Measurements from ENCODE around the gene FHIP2A. TPM values are rescaled to one million over a fixed set of nuclear protein-coding genes. Genes with fewer than 3 reads are reported as not detected.
A peak's percentile ranks its signal among the peaks of the same experiment; 100 is the strongest.

The FHIP2A gene
- total and polyA plus RNA-seq, 2 of the 4 experiments (the other 2 are of a cell fraction), result 10.7 to 16.5 TPM

DNA sequence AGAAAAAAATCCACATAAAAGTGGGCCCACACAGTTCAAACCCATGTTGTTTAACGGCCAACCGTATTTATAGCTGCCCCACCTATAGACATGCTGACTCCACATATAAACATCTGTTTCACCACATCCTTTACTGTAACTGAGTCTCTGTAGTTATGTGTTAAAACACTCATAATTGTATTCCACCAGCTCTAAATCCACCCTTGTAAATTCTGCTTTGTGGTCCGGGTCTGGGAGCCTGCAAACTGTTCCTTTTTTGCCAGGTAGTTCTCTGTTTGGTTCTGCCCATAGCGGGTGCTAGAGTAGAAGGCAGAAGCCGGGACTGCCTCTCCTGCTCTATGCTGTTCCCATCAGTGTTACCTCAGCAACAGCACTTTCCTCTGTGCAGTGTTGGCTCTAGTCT lies 20.2 kb upstream of the FHIP2A start:
- no peak overlapping the region for H2AK5ac ChIP-seq (ENCODE audit: low read depth, low read length)
- H2BK15ac ChIP-seq (ENCODE audit: low read depth, low read length), result no peak overlapping the region
- peaks cover 2% of the 10 kb centered on the region; the same call in 1 of the 2 replicates for H3K4me1 ChIP-seq (ENCODE audit: control insufficient read depth, insufficient read depth, low read length)
- dilution Hi-C loops (cut with HindIII; ENCODE audit: low sequenced_read_pairs, unreplicated experiment), result no loop called here
- H2AK9ac ChIP-seq (replicated peaks; ENCODE audit: low read depth, low read length, poor library complexity), result no peak overlapping the region
- no peak overlapping the region; the same call in 1 of the 2 replicates for H4K91ac ChIP-seq (ENCODE audit: insufficient read depth, low read depth, low read length)
- H2BK20ac ChIP-seq (ENCODE audit: low read depth, low read length), result no peak overlapping the region; the same call in 1 of the 2 replicates
- 0 out of 4 replicates have a peak, but pooled peaks cover 0 to under 1% of the 10 kb centered on the region in 2 experiments for H3K79me1 ChIP-seq (ENCODE audit: low read depth in 1 of 2, low read length in 2 of 2)
- H3K36me3 ChIP-seq (ENCODE audit: control insufficient read depth, insufficient read depth, low read length), result no peaks in the 10 kb centered on the region
- no peak overlapping the region for H2BK120ac ChIP-seq (ENCODE audit: low read depth, low read length)
- WGBS, 2 experiments (ENCODE audit: extremely low coverage in 2 of 2, insufficient read length in 1 of 2), result 80% methylated on average over 2 of the region's 5 CpGs; no CpG with 5 or more reads in 1 of the 2 experiments
- no peaks in the 10 kb centered on the region for H3K27me3 ChIP-seq (ENCODE audit: control insufficient read depth, insufficient read depth, low read length)
- H3K4me3 ChIP-seq (ENCODE audit: insufficient read depth, low read depth, low read length), result no peak overlapping the region
- POLR2A ChIA-PET (ENCODE audit: unreplicated experiment), result no interaction called here
- in situ Hi-C loops (cut with MboI; ENCODE audit: low sequenced_read_pairs), result no loop called here
- H3K27ac ChIP-seq (ENCODE audit: insufficient read depth, low read length), result no peak overlapping the region
- H4K8ac ChIP-seq (ENCODE audit: low read depth in 2 of 2, low read length in 2 of 2), result peak overlapping the region in 1 of 2 experiments; percentile 37; a peak in 2 of 4 replicates
- 0 out of 2 replicates have a peak overlapping the region, but pooled peaks have one; percentile 36 for H3K4ac ChIP-seq (ENCODE audit: low read depth, low read length)
- H3K9me3 ChIP-seq (ENCODE audit: control insufficient read depth, insufficient read depth, low read length), result no peaks in the 10 kb centered on the region
- no peak for TF ChIP-seq SMC3 (IDR thresholded peaks at IDR 0.05; ENCODE audit: low read depth, low read length)
- no peak for TF ChIP-seq MAZ (IDR thresholded peaks at IDR 0.05; ENCODE audit: borderline replicate concordance, low read depth, low read length)
- no peak for TF ChIP-seq RCOR1 (IDR thresholded peaks at IDR 0.05; ENCODE audit: insufficient replicate concordance, low read length)
- TF ChIP-seq, protein P1, sequence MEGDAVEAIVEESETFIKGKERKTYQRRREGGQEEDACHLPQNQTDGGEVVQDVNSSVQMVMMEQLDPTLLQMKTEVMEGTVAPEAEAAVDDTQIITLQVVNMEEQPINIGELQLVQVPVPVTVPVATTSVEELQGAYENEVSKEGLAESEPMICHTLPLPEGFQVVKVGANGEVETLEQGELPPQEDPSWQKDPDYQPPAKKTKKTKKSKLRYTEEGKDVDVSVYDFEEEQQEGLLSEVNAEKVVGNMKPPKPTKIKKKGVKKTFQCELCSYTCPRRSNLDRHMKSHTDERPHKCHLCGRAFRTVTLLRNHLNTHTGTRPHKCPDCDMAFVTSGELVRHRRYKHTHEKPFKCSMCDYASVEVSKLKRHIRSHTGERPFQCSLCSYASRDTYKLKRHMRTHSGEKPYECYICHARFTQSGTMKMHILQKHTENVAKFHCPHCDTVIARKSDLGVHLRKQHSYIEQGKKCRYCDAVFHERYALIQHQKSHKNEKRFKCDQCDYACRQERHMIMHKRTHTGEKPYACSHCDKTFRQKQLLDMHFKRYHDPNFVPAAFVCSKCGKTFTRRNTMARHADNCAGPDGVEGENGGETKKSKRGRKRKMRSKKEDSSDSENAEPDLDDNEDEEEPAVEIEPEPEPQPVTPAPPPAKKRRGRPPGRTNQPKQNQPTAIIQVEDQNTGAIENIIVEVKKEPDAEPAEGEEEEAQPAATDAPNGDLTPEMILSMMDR (conservative IDR thresholded peaks at IDR 0.05; ENCODE audit: low read depth, low read length), result no peak
- TF ChIP-seq, protein P2, sequence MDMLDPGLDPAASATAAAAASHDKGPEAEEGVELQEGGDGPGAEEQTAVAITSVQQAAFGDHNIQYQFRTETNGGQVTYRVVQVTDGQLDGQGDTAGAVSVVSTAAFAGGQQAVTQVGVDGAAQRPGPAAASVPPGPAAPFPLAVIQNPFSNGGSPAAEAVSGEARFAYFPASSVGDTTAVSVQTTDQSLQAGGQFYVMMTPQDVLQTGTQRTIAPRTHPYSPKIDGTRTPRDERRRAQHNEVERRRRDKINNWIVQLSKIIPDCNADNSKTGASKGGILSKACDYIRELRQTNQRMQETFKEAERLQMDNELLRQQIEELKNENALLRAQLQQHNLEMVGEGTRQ (IDR thresholded peaks at IDR 0.05; ENCODE audit: low read depth, low read length), result no peak
- TF ChIP-seq CEBPB (IDR thresholded peaks at IDR 0.05; ENCODE audit: low read depth, low read length), result no peak
- no peak for TF ChIP-seq POLR2A (IDR thresholded peaks at IDR 0.05; ENCODE audit: low read depth, low read length)
- no peak for TF ChIP-seq MAFK (IDR thresholded peaks at IDR 0.05; ENCODE audit: low read depth, low read length)
- BruUV-seq (replicated peaks), result no TSS peak
- H3K18ac ChIP-seq (ENCODE audit: low read depth, low read length), result no peak overlapping the region
- no peak overlapping the region for H4K5ac ChIP-seq (ENCODE audit: low read depth, low read length)
- CTCF ChIA-PET, result no interaction called here
- ATAC-seq (ENCODE audit: low read depth) (peak; percentile 27; the same call in 1 of the 2 replicates), DNase-seq (no peak)
- intact Hi-C loops (cut with micrococcal nuclease), result no loop called here
- H3K56ac ChIP-seq (ENCODE audit: extremely low read depth, insufficient read depth, low read length), result no peak overlapping the region
- H3K9ac ChIP-seq (ENCODE audit: low read depth, low read length), result no peak overlapping the region
- no peaks in the 10 kb centered on the region for H3K9me1 ChIP-seq (ENCODE audit: insufficient read depth, low read length)
- peak overlapping the region; percentile 1 for H2AFZ ChIP-seq (replicated peaks; ENCODE audit: low read length, poor library complexity)
- no peak overlapping the region for H3K4me2 ChIP-seq (ENCODE audit: low read depth, low read length)
- no peaks in the 10 kb centered on the region for H4K20me1 ChIP-seq (ENCODE audit: insufficient read depth, low read length)
- no peak overlapping the region for H2BK5ac ChIP-seq (ENCODE audit: low read depth, low read length, poor library complexity, severe bottlenecking)
- H3K23ac ChIP-seq (ENCODE audit: low read depth, low read length), result no peak overlapping the region
- no peak overlapping the region; the same call in 1 of the 2 replicates for H3K14ac ChIP-seq (replicated peaks; ENCODE audit: low read depth, low read length)

All from IMR-90 (cell line).